ENCODE measurements around the gene PICALM. TPM values are rescaled to one million over a fixed set of nuclear protein-coding genes. Genes with fewer than 3 reads are reported as not detected.

PICALM gene
- polyA plus RNA-seq, 3 donors = 36.9 to 167 (median 113) TPM

GRCh38 chr11:86060544-86060943 is 8.3 kb downstream of the PICALM start:
- H3K27ac ChIP-seq (ENCODE audit: low read depth, low read length) = no peak overlapping the region

GRCh38 chr11:86058360-86058759 is 10.5 kb downstream of the PICALM start:
- H3K27ac ChIP-seq (ENCODE audit: low read depth, low read length) = no peak overlapping the region

- H3K27ac ChIP-seq (ENCODE audit: low read depth, low read length) = no peak overlapping the region
- whole genome bisulfite sequencing, 3 donors = 81 to 92% (median 90%) methylated on average over 1 of the region's 1 CpG
Measured at GRCh38 chr11:86056351-86056854, 12.5 kb downstream of the PICALM start.

GRCh38 chr11:86052693-86053641 is 15.9 kb downstream of the PICALM start:
- 77 to 79% (median 78%) methylated on average over 10 of the region's 10 CpGs for WGBS, 3 donors
- H3K27ac ChIP-seq (ENCODE audit: low read depth, low read length) = no peak overlapping the region

- H3K27ac ChIP-seq (ENCODE audit: low read depth, low read length) = no peak overlapping the region
Measured at GRCh38 chr11:86050196-86050709, 18.6 kb downstream of the PICALM start.

GRCh38 chr11:86047275-86047991 is 21.5 kb downstream of the PICALM start:
- H3K27ac ChIP-seq (ENCODE audit: low read depth, low read length) = no peak overlapping the region
- WGBS, 3 donors = 54 to 69% (median 63%) methylated on average over 10 of the region's 10 CpGs

- 76 to 79% (median 78%) methylated on average over 1 of the region's 1 CpG for WGBS, 3 donors
- no peak overlapping the region for H3K27ac ChIP-seq (ENCODE audit: low read depth, low read length)
Measured at GRCh38 chr11:86046116-86046515, 22.8 kb downstream of the PICALM start.

GRCh38 chr11:86043765-86044503 is 24.9 kb downstream of the PICALM start:
- H3K27ac ChIP-seq (ENCODE audit: low read depth, low read length) = no peak overlapping the region
- 71 to 75% (median 71%) methylated on average over 9 of the region's 9 CpGs for WGBS, 3 donors

GRCh38 chr11:86041975-86042378 is 26.9 kb downstream of the PICALM start:
- H3K27ac ChIP-seq (ENCODE audit: low read depth, low read length) = no peak overlapping the region
- WGBS, 3 donors = 0 to 3% (median 1%) methylated on average over 2 of the region's 2 CpGs

- H3K27ac ChIP-seq (ENCODE audit: low read depth, low read length) = no peak overlapping the region
- 19 to 29% (median 26%) methylated on average over 2 of the region's 2 CpGs for WGBS, 3 donors
Measured at GRCh38 chr11:86040919-86041850, 27.7 kb downstream of the PICALM start.

GRCh38 chr11:86039094-86039493 is 29.8 kb downstream of the PICALM start:
- H3K27ac ChIP-seq (ENCODE audit: low read depth, low read length) = no peak overlapping the region

GRCh38 chr11:86037743-86038142 is 31.1 kb downstream of the PICALM start:
- WGBS, 3 donors = 94 to 95% (median 94%) methylated on average over 4 of the region's 4 CpGs
- no peak overlapping the region for H3K27ac ChIP-seq (ENCODE audit: low read depth, low read length)

- H3K27ac ChIP-seq (ENCODE audit: low read depth, low read length) = no peak overlapping the region
- WGBS, 3 donors = 89 to 94% (median 90%) methylated on average over 2 of the region's 2 CpGs
Measured at GRCh38 chr11:86035920-86036319, 33.0 kb downstream of the PICALM start.

- 63 to 68% (median 63%) methylated on average over 1 of the region's 1 CpG for WGBS, 3 donors
- no peak overlapping the region for H3K27ac ChIP-seq (ENCODE audit: low read depth, low read length)
Measured at GRCh38 chr11:86035164-86035563, 33.7 kb downstream of the PICALM start.

- no peak overlapping the region for H3K27ac ChIP-seq (ENCODE audit: low read depth, low read length)
Measured at GRCh38 chr11:86034710-86035109, 34.2 kb downstream of the PICALM start.

GRCh38 chr11:86021377-86021776 is 47.5 kb downstream of the PICALM start:
- 67 to 92% (median 72%) methylated on average over 3 of the region's 3 CpGs for WGBS, 3 donors
- no peak overlapping the region for H3K27ac ChIP-seq (ENCODE audit: low read depth, low read length)

More at GRCh38 chr11:86034710-86035109, 34.2 kb downstream of the PICALM start:
- 30 to 80% (median 64%) methylated on average over 2 of the region's 2 CpGs for WGBS, 3 donors

GRCh38 chr11:86018249-86018648 is 50.6 kb downstream of the PICALM start:
- no peak overlapping the region for H3K27ac ChIP-seq (ENCODE audit: low read depth, low read length)
- WGBS, 3 donors = 95 to 100% (median 95%) methylated on average over 1 of the region's 1 CpG

GRCh38 chr11:86016451-86016850 is 52.4 kb downstream of the PICALM start:
- H3K27ac ChIP-seq (ENCODE audit: low read depth, low read length) = no peak overlapping the region
- 96 to 100% (median 97%) methylated on average over 2 of the region's 2 CpGs for WGBS, 3 donors
